GM18870 (cell line): ENCODE data around the gene TGFB1.
"Not testable (repeated sequence)": the region's sequence is repeated elsewhere in the genome, so short reads cannot be mapped to it uniquely, and the experiment has no call there.

Experiments
- ATAC-seq: cut with Tn5 transposase; IDR thresholded peaks from one replicate; pipeline ENCODE4 v1.9.1; 2021; ENCODE audit warnings: moderate library complexity; ENCODE audit not compliant: unreplicated experiment

Gene TGFB1

DNA sequence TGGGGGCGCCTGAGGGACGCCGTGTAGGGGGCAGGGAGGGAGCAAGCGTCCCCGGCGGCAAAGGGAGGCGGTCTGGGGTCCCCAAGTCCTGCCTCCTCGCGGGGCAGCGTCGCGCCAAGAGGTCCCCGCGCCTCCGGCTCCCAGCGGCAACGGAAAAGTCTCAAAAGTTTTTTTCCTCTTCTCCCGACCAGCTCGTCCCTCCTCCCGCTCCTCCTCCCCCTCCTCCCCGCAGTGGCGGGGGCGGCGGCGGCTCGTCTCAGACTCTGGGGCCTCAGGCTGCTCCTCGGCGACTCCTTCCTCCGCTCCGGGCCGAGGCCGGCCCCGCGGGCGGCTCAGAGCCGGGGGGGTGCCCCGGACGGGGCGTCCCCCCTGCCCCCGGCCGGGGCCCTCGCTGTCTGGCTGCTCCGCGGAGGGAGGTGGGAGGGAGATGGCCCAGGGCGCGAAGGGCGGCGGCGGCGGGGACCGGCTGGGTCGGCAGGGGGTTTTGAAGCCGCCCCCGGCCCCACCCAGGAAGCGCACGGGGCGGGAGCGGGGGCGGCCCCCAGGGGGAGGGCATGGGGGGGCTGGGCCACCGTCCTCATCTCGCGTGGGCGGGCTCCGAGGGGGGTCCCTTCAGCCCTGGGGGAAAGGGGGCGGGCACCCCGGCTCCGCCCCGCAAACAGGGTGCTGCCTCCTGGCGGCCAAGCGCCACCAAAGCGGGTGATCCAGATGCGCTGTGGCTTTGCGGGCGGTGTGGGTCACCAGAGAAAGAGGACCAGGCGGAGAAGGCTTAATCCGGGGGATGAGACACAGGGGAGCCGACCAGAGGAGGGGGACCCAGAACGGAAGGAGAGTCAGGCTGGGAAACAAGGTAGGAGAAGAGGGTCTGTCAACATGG, at the start of gene TGFB1:
TGFB1 (minus strand) TSS at position 457 of the 877 bp plus-strand sequence. CDS start 878 bp downstream, outside the sequence.
- no peak for ATAC-seq

DNA sequence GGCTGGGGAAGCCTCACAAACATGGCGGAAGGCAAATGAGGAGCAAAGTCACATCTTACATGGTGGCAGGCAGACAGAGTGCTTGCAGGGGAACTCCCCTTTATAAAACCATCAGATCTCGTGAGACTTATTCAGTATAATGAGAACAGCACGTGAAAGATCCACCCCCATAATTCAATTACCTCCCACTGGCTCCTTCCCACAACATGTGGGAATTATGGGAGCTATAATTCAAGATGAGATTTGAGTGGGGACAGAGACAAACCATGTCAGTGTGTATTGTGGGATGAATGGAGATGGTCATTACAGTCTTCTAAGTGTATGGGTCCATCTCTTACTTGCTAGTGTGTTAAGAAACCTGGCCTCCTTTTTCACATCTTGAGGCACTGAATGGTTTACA, 48.3 kb upstream of the TGFB1 start:
- ATAC-seq = no peak

DNA sequence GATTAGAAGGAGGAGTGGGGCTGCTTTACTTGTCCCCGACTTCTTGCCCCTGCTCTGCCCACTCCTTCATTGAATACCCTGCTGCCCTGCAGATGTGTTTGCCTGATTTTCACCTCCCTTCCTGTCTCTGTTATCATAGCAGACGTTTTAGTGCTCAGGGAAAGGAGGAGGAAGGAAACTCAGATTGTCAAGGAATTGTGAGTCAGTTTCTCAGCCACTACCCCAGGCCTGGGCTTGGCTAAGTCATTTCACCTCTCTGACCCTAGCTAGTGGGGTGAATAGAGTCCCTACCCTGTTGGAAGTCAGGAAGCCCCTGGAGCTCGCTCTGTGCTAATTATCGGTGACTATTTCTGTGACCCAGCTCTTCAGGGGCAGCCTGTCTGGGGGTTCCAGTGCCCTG, 47.8 kb upstream of the TGFB1 start:
- ATAC-seq = no peak

DNA sequence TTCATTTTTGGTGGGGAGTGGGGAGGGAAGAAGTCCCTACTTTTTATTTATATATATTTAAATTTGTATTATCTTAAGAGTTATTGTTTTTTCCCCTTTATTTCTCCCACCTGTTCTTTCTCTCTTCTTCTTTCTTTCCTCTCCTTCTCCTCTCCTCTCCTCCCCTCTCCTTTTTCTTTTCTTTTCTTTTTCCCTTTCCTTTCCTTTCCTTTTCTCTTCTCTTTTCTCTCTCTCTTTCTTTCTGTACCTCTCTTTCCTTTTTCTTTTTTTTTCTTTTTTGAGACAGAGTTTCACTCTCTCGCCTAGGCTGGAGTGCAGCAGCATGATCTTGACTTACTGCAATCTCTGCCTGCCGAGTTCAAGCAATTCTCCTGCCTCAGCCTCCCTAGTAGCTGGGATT, 45.8 kb upstream of the TGFB1 start:
- no peak for ATAC-seq

DNA sequence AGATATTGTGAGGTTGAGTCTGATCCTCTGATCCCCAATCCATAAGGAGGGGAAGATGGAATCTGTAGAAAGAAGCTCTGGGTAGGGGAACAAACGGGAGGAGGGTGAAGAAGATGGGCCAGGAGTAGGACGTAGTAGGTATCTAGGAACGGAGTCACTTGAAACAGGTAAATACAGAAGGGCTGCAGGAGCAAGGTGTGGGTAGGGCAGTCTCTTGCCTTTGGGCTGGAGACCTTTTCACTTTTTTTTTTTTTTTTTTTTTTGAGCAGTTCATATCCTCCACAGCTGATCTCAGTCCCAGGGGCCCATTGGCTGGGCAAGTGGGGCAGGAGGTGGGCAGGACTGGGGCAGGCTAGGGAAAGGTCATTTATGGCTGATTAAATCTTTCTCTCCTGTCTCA, 45.4 kb upstream of the TGFB1 start:
- no peak for ATAC-seq

DNA sequence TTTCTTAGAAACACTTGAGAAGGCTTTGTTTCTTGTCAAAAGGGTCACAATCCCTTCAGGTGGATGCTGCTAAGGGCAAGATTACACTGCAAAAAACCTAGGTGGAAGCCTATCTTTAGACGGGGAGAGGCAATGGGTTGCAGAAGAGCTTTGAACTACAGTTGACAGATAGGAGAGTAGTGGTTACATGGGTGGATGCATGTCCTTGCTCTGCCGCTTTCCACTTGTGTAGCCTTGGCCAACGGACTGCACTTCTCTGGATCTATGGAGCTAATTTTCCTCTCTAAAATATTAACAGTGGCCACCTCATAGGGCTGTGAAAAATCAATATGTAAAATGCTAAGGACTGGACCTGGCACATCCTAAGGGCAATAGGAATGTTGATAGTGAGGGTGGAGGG, 44.9 kb upstream of the TGFB1 start:
- no peak for ATAC-seq

DNA sequence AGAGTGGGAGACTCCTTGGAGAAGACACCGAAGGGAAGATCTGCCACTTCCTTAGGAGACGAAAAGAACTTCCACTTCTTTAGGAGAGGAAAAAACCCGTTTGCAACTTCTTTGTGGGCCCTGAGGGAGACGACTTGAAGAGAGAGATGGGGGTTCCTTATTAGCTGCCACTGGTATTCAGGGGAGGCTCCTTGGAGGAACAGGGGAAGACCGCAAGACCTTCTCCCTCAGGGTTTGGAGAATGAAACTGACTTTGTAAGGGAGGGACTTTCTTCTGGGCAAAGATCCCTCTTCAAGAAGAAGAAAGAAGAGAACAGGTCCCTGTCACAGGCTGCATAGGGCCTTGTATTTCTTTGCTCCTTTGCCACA, 44.3 kb upstream of the TGFB1 start:
- no peak for ATAC-seq

DNA sequence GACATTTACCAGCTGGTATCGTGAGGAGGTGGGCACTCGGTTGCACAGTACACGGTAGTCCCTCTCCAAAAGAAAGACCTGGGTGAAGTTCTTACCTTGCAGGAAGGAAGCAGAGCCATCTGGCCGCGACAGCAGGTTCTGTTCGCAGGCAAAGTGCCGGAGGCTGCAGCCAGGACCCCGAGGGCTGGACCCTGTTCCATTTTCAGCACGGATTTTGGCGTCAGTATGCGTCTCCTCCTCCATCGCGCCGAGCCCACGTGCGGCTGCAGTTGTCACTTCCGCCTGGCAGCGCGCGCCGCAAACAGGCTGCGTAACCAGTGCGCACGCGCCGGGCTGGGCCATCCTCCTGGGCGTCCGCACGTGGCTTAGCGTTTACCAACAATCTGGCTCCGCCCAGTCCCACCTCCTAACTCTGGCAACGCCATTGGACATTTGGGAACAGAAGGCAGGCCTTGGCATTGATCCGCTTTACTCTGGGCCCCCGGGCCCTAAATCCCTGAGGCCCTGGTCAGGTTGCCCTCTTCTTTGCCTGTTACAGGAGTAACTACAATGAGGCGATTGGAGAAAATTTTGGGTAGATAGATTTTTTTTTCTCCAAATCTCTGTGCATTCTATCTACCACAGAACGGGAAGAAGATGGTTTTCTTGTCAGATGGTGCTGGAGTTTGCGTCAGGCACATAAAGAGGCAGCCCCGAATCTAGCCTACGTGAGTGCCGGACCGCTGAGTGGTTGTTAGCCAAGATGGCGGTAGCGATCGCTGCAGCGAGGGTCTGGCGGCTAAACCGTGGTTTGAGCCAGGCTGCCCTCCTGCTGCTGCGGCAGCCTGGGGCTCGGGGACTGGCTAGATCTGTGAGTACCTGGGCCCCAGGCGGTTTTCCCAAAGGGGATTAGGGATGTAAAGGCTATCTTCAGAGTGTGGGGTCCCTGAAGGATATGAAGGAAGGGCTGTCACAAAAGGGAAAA, 43.6 kb upstream of the TGFB1 start, which contains the start of the genes BCKDHA and EXOSC5:
BCKDHA (plus strand) TSS at position 733 of the 964 bp plus-strand sequence; CDS start at position 743, 10 bp downstream.
EXOSC5 (minus strand) TSS at position 274 of the 964 bp plus-strand sequence; CDS start at position 243, 31 bp downstream.
- peak; percentile 85 for ATAC-seq

DNA sequence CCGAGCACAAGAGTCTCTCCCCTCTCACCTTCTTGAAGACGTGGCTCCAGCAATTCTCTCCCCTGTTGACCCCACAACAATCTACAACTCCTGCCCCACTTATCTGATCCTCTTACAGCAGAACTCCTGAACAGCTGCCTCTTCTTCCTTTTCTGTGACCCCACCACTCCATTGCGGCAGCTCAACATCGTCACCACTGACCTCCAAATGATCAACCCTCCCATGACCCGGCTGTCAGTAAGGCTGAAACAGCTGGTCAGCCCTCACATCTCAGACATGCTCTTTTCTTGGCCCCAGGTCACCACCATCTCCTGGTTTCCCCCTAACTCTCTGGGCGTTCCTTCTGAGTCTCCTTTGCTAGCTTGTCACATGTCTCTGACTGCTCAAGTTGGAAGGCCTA, 41.6 kb upstream of the TGFB1 start:
- ATAC-seq = no peak

DNA sequence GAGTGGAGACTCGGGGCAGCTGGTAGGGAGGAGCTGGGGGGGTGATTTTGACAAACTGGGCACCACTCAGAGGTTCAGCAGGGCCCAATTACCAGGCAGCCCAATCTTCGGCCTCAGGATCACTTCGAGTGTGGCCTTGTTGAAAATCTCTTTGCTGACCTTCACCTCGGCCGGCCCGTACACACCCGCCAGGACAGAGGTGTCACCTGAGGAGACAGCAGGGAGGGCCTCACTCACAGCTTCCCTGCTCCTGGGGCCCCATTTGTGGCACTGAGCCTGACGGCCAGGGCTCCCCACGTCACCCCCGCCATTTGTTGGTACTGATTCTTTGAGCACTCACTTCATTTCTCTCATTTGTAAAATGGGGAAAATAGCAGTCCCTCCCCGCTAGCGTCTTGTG, 39.1 kb upstream of the TGFB1 start:
- no peak for ATAC-seq

DNA sequence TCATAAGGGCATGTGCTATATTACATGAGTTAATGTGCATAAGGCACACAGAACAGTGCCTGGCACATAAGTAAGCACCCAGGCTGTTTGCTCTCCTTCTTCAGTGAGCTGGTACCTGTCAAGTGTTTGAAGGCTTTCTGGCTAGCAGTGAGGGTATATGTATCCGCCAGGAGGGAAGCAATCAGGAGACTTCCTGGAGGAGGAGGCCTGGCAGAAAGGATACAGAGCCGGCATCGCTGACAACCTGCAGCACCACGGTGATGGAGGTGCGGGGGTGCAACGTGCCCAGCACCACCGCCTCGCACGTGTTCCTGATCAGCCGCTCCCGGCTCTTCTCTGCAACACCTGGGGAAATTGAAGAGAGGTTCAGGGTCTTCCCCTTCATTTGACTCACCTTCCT, 37.9 kb upstream of the TGFB1 start:
- ATAC-seq = no peak

DNA sequence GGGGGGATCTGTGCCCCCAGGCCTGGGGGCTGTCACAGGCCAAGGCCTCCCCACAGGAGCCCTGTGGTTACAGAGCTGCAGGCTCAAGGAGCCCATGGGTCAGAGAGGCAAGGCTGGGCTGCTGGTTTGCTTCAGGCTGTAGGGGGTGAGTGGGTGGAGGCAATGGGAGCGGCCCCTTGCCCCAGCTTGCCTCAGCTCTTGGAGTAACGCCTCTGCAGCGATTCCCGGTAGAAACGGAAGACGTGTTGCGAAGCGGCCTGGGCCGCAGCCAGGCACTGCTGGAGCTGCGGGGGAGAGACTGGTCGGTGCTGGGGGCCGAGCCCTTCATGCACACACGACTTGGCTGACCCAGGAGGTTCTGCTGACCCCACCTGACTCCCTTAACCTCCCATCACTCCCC, 32.7 kb upstream of the TGFB1 start:
- no peak for ATAC-seq

DNA sequence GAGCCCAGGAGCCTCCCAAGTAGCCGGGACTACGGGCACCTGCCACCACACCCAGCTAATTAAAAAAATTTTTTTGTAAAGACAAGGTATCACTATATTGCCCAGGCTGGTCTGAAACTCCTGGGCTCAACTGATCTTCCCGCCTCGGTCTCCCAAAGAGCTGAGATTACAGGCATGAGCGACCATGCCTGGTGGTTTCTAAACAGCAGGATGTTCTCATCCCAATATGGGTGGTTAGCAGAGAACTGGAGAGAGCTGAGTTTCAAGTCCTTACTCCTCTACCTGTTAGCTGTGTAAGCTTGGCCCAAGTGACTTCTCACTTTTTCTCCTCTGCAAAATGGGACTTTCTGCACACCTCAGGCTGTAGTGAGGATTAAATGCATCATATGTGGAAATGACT, 30.6 kb upstream of the TGFB1 start:
- ATAC-seq = no peak

DNA sequence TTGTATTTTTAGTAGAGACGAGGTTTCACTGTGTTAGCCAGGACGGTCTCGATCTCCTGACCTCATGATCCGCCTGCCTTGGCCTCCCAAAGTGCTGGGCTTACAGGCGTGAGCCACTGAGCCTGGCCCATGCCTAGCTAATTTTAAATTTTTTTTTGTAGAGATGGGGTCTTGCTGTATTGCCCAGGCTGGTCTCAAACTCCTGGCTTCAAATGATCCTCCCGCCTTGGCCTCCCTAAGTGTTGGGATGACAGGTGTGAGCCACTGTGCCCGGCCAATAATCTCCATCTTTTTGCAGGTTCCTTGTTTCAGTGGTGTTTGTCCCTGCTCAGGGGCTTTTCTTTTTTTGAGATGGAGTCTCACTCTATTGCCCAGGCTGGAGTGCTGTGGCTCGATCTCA, 27.8 kb upstream of the TGFB1 start:
- ATAC-seq = not testable (repeated sequence)

DNA sequence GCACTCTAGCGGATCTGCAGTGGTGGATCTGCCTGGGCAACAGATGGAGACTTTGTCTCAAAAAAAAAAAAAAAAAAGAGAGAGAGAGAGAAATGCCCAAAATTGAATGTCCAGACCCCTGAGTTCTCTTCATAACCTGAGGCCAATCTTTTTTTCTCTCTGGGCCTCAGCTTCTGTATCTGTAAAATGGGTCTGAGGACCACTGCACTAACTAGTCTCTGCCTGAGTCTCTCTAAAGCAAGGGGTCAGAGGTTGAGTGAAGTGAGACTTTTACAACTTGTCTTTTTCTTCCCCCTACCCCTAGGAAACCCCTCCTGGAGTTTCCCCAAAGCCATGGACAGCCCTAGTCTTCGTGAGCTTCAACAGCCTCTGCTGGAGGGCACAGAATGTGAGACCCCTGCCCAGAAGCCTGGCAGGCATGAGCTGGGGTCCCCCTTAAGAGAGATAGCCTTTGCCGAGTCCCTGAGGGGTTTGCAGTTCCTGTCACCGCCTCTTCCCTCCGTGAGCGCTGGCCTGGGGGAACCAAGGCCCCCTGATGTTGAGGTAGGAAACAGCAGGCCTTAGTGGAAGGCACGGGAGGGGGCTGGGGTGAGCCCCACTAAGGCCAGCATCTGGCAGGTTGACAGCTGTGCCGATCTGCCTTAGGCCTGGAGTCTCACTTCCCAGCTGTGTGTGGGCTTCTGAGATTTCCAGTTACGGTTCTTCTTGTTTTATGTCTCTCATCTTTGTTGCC, 24.4 kb upstream of the TGFB1 start:
- ATAC-seq = no peak

DNA sequence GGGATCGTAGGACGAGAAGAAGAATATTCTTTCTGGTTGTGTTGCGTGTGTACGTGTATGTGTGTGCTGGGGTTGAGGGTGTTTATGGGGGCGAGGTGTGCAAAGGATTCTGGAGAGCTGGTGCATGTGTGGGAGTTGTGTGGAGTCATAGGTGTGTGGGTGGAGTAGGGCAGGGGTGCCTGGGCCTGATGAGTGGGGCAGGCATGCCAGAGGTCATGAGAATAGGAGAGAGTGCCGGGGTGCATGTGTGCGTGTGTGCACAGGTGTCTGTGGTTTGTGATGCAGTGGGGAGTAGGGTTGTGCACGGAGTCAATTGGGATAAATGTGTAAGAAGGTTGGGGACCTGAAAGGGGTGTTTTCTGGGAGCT, 23.3 kb upstream of the TGFB1 start:
- ATAC-seq = no peak

DNA sequence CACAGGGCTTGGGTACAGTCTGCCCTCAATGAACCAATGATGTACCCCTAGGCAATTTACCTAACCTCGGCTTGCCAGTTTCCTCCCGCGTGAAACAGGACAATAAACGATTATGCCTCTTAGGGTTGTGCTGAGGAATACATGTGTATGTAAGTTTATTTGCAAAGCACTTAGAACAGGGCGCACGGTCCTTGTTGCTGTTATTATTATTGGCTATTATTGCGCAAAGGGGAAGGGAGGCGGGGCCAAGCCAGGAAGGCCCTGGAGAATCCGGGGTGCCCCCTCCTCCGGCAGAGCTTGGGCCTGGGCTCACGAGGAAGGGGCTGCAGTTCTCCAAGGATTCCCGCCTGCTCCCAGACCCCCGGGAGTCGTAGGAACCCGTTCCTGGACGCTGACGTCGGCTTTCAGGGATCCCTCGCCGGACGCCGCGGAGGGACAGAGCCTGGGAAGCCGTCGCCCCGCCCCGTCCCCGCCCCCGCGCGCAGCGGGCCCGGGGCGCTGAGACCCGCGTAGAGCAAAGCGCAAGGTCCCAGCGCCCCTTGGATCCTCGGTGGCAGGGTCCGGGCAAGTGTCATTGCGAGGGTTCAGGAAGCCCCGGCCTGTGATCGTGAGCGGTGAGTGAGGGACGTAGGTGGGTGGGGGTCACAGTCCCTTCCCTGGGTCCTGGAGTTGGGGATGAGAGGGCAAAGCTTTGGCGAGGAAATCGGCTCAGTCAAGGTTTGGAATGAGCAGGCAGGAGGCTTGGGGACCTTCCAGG, 22.7 kb upstream of the TGFB1 start, which contains the start of gene TMEM91:
TMEM91 (plus strand) TSS at position 293 of the 757 bp plus-strand sequence. CDS start 1,777 bp downstream, outside the sequence.
- no peak for ATAC-seq

DNA sequence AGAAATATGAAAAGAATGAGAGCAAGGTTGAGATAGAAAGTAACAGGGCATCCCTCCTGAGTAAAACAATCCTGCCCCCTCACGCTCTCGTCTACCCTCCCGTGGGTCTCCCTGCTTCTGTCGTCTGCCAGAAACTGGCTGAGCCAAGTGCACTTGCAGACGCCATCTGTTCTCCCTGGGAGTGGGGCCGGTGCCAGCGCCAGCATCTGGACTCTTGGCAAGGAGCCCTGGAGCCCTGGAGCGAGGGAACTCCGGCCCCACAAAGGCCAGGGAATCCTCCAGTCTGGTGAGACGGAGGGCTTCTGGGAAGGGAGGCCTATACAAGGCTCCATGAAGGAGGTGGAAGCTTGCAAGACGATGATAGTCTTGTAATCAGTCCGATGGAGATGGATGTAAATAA, 20.3 kb upstream of the TGFB1 start:
- ATAC-seq = no peak

DNA sequence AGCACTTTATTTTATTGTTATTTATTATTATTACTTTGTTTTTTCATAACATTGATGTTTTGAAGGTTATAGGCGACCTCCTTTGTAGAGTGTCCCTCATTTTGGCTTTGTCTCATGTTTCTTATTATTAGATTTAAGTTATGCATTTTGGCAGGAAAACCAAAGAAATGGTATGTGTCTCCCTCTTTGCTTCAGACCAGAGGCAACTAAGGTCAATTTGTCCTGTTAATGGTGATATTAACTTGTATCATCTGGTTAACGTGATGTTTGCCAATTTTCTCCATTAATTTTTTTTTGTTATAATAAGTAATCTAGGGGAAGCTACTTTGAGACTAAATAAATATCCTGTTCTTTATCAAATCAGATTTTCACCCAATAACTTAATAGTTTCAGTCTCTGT, 18.8 kb upstream of the TGFB1 start:
- no peak for ATAC-seq

DNA sequence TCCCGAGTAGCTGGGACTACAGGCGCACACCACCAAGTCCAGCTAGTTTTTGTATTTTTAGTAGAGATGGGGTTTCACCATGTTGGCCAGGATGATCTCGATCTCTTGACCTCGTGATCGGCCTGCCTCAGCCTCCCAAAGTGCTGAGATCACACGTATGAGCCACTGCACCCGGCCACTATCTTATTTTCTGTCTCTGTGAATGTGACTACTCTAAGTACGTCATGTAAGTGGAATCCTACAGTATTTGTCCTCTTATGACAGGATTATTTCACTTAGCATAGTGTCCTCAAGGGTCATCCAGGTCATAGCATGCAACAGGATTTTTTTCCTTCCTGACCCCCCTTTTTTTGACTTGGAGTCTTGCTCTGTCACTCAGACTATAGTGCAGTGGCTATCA, 17.8 kb upstream of the TGFB1 start:
- no peak for ATAC-seq
